GM18520 (cell line): Measurements from ENCODE around the gene CEBPZ.

ENCODE experiments used
- ATAC-seq: cut with Tn5 transposase; IDR thresholded peaks from one replicate; pipeline ENCODE4 v1.9.1; 2021; ENCODE audit not compliant: unreplicated experiment

CEBPZ gene

GRCh38 chr2:37180640-37181039, 50.8 kb downstream of the CEBPZ start:
- ATAC-seq: no peak

- no peak for ATAC-seq
Measured at GRCh38 chr2:37180006-37180639, 51.3 kb downstream of the CEBPZ start.

- ATAC-seq: no peak
Measured at GRCh38 chr2:37173741-37174140, 57.7 kb downstream of the CEBPZ start.

GRCh38 chr2:37171624-37171950, 59.8 kb downstream of the CEBPZ start:
- no peak for ATAC-seq

GRCh38 chr2:37168217-37168981, 63.0 kb downstream of the CEBPZ start:
- no peak for ATAC-seq

GRCh38 chr2:37167636-37168180, 63.7 kb downstream of the CEBPZ start:
- no peak for ATAC-seq

GRCh38 chr2:37164757-37165156, 66.6 kb downstream of the CEBPZ start:
- ATAC-seq: no peak

GRCh38 chr2:37156857-37157714, 74.3 kb downstream of the CEBPZ start, which contains the start of gene EIF2AK2:
EIF2AK2 (minus strand) TSS chr2:37156980; CDS start chr2:37147806, 9,174 bp downstream.
- ATAC-seq: peak; percentile 88

- no peak for ATAC-seq
Measured at GRCh38 chr2:37156071-37156856, 75.1 kb downstream of the CEBPZ start.

GRCh38 chr2:37154785-37155184, 76.6 kb downstream of the CEBPZ start:
- ATAC-seq: no peak

- ATAC-seq: no peak
Measured at GRCh38 chr2:37153224-37153623, 78.2 kb downstream of the CEBPZ start.
